Stimulated activated CD4-positive, alpha-beta T cell treated with anti-CD3 and anti-CD28 coated beads, Interleukin-2, amount 100 ng/mL, for 4 hours (primary cell): ENCODE results near the gene CCM2.
"Not testable (repeated sequence)": the region's sequence is repeated elsewhere in the genome, so short reads cannot be mapped to it uniquely, and the experiment has no call there.

Source experiments
- DNase-seq: peaks from one replicate; pipeline ENCODE4 v3.0.0-alpha.2; 2020; ENCODE audit warnings: low read depth

CCM2 gene

GRCh38 chr7:45103958-45104843 lies 104.2 kb downstream of the CCM2 start:
- DNase-seq = no peak

DNA sequence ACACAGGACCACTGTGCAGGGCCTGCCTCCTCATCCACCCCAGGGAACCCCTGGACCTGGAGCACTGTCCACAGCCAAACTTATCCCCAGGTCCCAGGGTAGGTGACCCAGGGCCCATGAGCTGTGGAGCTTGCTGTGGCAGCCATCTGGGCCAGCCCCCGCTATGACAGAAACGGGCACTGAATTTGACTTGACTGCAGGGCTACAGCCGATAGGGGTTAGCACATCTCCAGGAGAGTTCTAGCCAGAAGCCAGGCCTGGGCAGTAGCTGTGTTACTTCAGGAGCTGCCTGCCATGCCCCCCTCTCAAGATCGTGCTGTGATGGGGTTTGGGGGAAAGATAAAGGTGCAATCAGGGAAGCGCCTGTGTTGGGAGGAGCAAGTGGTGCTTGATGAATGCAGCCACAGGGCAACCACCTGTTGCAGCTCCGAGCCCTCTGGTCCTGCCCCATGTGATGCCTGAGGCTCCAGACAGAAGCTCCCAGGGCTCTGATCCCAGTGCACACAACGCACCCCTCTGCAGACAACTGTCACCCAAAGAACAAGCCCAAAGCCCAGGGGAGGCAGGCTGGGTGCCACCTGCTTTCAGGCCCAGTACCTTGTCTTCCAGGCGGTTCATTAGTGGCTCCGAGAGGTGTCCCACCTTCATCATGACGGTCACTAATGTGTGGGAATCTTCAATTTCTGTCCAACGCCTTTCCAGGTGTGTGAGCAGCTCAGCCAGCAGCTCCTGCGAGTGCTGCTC lies 105.0 kb downstream of the CCM2 start:
- no peak for DNase-seq

GRCh38 chr7:45105588-45106188 lies 105.7 kb downstream of the CCM2 start:
- DNase-seq = no peak

- no peak for DNase-seq
These were observed 106.8 kb downstream of the CCM2 start for GRCh38 chr7:45106820-45107219.

DNA sequence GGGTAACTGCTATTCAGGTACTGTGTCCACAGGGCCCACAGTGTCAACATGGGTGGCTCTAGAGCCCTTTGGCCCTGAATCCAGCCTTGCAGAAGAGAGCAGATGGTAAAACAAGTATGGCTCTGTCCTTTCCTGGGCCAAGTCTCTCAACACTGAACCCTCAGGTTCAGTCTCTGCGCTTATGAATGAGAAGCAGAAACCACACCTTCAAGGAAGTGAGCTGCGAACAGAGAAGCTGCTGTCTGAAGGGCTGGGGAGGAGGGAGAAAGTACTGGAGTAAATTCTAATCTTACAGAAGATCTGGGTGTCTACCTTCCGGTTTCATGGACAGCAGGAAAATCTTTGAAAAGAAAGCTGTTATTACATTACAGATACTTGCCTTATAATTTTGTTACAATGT lies 107.4 kb downstream of the CCM2 start:
- DNase-seq = no peak

- DNase-seq = no peak
These were observed 108.9 kb downstream of the CCM2 start for GRCh38 chr7:45108863-45109262.

- peak; percentile 92 for DNase-seq
These were observed 111.6 kb downstream of the CCM2 start, which contains the start of gene TBRG4 for GRCh38 chr7:45111298-45112223. Gene TBRG4, minus strand, starts transcription at chr7:45111697. Its CDS starts 2,460 bp downstream, at chr7:45109237.

DNA sequence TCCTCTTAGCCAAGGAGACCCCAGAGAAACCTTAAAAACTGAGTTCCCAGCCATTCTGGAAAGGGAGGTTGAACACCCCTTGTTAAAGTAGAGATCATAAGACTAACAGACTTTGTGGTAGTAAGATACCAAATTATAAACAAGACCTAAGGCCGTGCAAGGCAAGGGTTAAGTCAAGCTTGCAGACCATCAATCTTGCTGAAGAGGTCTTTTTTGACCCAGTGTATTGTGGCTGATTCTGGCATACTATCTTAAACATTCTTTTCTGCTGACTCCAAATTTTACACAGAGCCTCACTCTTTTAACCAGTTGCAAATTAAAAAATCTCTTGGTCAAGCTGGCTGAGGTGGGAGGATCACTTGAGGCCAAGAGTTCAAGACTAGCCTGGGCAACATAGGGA lies 112.6 kb downstream of the CCM2 start:
- no peak for DNase-seq

DNA sequence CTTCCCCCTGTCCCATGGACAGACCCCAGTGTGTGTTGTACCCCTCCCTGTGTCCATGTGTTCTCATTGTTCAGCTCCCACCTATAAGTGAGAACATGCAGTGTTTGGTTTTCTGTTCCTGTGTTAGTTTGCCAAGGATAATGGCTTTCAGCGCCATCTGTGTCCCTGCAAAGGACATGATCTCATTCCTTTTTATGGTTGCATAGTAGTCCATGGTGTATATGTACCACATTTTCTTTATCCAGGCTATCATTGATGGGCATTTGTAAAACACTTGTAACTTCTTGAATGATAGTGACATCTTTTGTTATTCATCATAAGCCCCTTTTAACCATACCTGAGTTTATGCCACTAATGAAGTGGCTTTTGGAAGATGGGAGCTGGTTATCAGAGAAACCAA lies 114.3 kb downstream of the CCM2 start:
- not testable (repeated sequence) for DNase-seq

- DNase-seq = no peak
These were observed 114.9 kb downstream of the CCM2 start for GRCh38 chr7:45114926-45115325.

DNA sequence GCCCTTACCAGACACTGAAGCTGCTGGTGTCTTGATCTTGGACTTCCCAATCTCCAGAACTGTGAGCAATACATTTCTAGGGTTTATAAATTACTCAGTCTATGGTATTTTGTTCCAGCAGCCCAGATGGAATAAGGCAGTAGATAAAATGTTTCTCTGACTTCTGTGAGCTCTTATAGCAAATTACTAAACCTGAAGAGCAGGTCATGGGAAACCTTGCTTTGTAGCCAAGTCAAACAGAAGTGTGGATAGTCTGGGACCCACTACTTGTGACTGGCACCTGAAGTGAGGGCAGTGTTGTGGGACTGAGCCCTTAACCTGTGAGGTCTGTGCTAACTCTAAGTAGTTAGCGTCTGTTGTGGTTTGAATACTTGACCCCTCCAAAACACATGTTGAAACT lies 116.0 kb downstream of the CCM2 start:
- no peak for DNase-seq

- no peak for DNase-seq
These were observed 117.6 kb downstream of the CCM2 start for GRCh38 chr7:45117582-45117981.

DNA sequence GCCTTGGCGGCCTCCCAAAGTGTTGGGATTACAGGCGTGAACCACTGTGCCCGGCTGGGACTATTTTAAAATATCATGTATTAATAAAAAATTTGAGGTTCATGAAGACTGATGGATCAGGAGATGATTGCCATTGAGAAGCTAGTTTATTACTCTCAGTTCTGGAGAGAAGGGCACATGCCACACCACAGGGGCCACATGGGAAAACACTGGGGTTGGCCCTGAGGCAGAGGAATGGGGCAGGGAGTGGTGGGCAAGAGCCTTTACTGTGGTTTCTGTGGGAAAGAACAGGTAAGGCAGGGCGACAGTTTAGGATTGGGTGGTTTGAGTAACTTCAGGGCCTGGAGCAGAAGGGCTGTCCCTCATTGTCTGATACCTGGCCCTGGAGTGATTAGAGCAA lies 118.3 kb downstream of the CCM2 start:
- DNase-seq = no peak

DNA sequence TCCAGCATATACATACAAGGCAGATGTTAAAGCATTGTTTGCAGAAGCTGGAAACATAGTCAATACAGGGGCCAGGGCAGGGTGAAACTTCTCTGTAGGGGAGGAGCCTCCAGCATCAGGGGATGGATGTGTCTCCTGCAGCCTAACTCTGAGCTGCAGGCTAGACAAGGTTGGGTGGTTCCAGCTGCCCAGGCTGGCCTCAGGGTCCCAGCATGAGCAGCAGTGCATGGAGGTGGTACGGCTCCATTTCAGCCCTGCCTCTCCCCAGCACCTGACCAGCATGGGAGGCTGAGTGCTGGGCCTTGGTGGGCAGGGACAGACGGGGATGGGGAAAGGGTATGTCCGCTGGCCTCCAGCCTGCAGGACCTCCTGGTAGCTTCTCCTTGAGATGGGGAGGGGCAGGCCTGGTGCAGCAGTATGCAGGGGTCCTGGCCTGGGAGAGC lies 118.9 kb downstream of the CCM2 start:
- no peak for DNase-seq

- no peak for DNase-seq
These were observed 119.5 kb downstream of the CCM2 start for GRCh38 chr7:45119550-45119949.

DNA sequence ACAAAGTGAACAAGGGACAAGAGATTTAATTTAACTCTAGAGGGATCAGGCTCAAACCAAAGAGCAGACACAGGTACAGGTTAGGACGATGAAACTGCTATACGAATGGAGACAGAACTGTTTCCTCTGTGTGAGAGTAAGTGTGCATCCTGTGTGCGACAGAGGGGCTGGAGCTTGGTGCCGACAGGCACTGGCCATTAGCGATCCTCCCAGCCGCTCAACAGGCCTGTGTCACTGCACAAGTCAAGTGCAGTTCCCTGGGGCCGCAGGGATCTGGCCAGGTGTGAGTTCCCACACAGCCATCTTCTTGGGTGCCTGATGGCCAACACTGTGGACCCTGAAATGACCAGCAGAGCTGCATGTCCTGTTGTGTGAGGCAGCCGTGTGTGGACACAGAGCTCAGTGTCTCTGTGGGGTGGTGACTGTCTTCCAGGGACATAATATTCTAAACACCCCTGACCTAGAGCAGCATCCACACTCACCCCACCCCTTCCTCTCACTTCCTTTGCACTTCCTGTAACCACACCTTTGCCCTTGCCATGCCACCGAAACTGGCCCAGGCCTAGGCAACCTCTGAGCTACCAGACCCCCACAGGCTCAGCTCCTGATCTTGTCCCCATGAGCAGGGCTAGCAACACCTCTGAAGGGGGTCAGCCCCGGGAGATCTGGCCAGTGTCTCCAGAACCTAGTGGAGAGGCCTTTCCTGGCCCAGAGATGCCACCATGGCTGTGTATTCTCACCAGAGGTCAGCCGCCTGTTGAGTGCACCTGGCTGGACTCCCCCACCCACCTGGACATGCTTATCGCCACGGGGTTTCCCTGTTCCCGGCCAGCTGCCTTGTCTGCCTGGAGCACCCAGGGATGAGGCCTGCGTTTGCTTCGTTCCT lies 123.2 kb downstream of the CCM2 start:
- no peak for DNase-seq

- DNase-seq = no peak
These were observed 124.1 kb downstream of the CCM2 start for GRCh38 chr7:45123913-45124710.

DNA sequence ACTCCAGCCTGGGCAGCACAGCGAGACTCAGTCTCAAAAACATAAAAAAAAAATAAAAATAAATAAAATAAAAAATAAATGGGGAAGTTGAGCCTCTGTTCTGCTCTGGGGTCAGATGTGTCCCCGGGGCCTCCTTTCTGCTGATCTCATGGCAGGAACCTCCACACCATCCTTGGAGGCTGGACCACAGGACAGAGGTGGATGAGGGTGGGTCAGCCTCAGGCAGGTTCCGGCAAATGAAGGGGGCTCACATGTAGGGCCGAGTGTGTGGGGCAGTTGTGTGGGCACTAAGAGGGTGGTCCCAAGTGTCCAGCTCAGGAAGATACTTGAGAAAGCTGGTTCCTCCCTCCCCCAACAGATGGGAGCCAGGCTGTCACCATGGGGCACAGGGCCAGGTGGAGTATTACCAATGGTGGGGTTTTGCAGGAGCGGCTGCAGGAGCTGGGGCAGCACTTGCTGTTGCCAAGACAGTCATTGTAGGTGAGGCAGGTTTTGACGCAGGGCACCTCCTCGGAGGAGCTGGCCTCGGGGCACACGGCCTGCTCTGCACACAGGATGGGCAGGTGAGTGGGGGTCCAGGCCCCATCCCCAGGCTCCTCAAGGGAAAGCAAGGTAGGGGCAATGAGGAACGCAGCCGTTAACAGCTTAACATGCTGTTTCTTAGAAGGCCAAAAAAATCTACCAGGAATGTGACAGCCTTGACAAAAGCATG lies 125.3 kb downstream of the CCM2 start:
- DNase-seq = no peak
